ENCODE data around the gene VPS37B.

VPS37B gene

GRCh38 chr12:122865268-122866231 lies 30.4 kb downstream of the VPS37B start:
- DNase-seq = peak; percentile 64

GRCh38 chr12:122864894-122865253 lies 31.1 kb downstream of the VPS37B start:
- DNase-seq = no peak

GRCh38 chr12:122862872-122863701 lies 32.8 kb downstream of the VPS37B start:
- peak; percentile 94 for DNase-seq

GRCh38 chr12:122862110-122862634 lies 33.8 kb downstream of the VPS37B start:
- DNase-seq = no peak

- no peak for DNase-seq
Observed at GRCh38 chr12:122861587-122861970, 34.3 kb downstream of the VPS37B start.

- no peak for DNase-seq
Observed at GRCh38 chr12:122860854-122861586, 34.9 kb downstream of the VPS37B start.

GRCh38 chr12:122860040-122860853 lies 35.7 kb downstream of the VPS37B start:
- DNase-seq = peak; percentile 75

GRCh38 chr12:122859303-122860039 lies 36.5 kb downstream of the VPS37B start:
- no peak for DNase-seq

GRCh38 chr12:122858591-122859302 lies 37.2 kb downstream of the VPS37B start:
- no peak for DNase-seq

GRCh38 chr12:122858171-122858570 lies 37.8 kb downstream of the VPS37B start:
- DNase-seq = no peak

GRCh38 chr12:122856999-122857671 lies 38.8 kb downstream of the VPS37B start:
- peak; percentile 67 for DNase-seq

GRCh38 chr12:122855928-122856831 lies 39.7 kb downstream of the VPS37B start:
- peak; percentile 92 for DNase-seq

- DNase-seq = no peak
Observed at GRCh38 chr12:122855071-122855829, 40.7 kb downstream of the VPS37B start.

GRCh38 chr12:122854554-122854953 lies 41.4 kb downstream of the VPS37B start:
- DNase-seq = no peak

- DNase-seq = no peak
Observed at GRCh38 chr12:122853582-122854245, 42.2 kb downstream of the VPS37B start.

GRCh38 chr12:122852336-122853275 lies 43.3 kb downstream of the VPS37B start:
- DNase-seq = no peak
